ENCODE data around the gene RNFT2.

Gene RNFT2

DNA sequence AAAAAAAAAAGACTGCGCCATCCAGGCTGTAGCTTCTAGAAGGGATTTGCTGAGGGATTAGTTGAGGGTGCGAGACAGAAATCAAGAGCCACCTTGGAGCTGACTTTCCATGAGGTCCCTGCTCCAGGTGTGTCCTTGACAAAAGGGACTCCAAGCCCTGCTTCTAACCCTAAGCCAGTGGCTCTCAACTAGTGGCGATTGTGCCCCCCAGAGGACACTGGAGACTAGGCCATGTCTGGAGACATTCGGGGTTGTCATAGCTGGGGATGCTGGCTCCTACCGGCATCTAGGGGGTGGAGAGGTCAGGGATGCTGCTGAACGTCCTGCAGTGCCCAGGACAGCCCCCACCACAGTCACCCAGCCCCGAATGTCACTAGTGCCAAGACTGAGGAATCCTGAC, 40.8 kb upstream of the RNFT2 start:
- no peaks in the 10 kb centered on the region for H3K79me2 ChIP-seq (ENCODE audit: control insufficient read depth, insufficient read depth, low read length, unreplicated experiment)
- no peak overlapping the region for H3K27ac ChIP-seq (ENCODE audit: low read depth, low read length)
- no peak overlapping the region for H3K4me3 ChIP-seq (ENCODE audit: low read depth, low read length)
- peaks cover 22% of the 10 kb centered on the region for H3K27me3 ChIP-seq (ENCODE audit: insufficient read depth, low read length)
- H2AFZ ChIP-seq (ENCODE audit: low read length, unreplicated experiment), result no peak overlapping the region
- no peaks in the 10 kb centered on the region for H3K36me3 ChIP-seq (ENCODE audit: insufficient read depth, low read length)
- H3K4me1 ChIP-seq (ENCODE audit: control insufficient read depth, insufficient read depth, low read length, unreplicated experiment), result no peaks in the 10 kb centered on the region

DNA sequence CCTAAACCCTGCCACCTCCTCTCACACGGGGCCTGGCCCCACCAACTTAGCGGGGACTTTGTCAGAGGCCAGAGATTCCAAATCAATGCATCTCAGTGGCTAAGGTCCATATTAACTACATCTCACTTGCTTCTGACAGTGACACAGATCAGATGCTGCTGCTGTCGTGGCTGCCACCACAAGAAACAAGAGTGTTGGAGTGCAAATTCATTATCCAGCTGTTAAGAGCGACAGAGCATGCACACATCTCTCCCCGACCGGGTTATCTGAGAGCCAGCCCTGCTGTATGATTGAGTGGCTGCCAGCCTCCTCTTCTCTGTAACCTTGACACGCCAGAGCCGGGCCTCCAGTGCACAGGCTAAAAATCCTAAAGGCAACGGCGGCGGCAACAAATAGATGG, 40.4 kb upstream of the RNFT2 start:
- H3K36me3 ChIP-seq (ENCODE audit: insufficient read depth, low read length), result no peaks in the 10 kb centered on the region
- no peak overlapping the region for H2AFZ ChIP-seq (ENCODE audit: low read length, unreplicated experiment)
- H3K4me3 ChIP-seq (ENCODE audit: low read depth, low read length), result no peak overlapping the region
- no peaks in the 10 kb centered on the region for H3K4me1 ChIP-seq (ENCODE audit: control insufficient read depth, insufficient read depth, low read length, unreplicated experiment)
- no peak overlapping the region for H3K27ac ChIP-seq (ENCODE audit: low read depth, low read length)
- H3K27me3 ChIP-seq (ENCODE audit: insufficient read depth, low read length), result peaks cover 22% of the 10 kb centered on the region
- no peaks in the 10 kb centered on the region for H3K79me2 ChIP-seq (ENCODE audit: control insufficient read depth, insufficient read depth, low read length, unreplicated experiment)

DNA sequence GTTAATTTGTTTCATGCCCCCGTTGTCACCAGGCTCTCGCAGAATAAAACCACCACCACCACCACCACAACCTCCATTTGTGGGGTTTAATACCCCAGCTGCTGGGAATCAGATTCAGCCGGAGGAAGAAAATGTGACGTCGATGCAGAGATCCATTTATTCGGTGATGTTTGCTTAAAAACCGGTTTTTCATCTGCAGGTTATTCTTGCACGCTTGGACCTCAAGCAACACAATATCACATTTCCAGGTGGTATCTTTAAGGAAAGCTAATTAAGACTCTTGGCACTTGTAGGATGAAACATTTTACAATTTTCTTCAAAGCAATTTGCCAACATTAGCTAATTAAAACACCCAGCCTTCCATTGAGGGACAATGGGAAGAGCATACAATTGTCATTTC, 40.0 kb upstream of the RNFT2 start:
- Histone ChIP-seq H3K4me1 (ENCODE audit: control insufficient read depth, insufficient read depth, low read length, unreplicated experiment) (no peaks in the 10 kb centered on the region), H2AFZ (ENCODE audit: low read length, unreplicated experiment) (no peak overlapping the region), H3K36me3 (ENCODE audit: insufficient read depth, low read length) (no peaks in the 10 kb centered on the region), H3K27me3 (ENCODE audit: insufficient read depth, low read length) (peaks cover 22% of the 10 kb centered on the region), H3K4me3 (ENCODE audit: low read depth, low read length) (no peak overlapping the region), H3K27ac (ENCODE audit: low read depth, low read length) (no peak overlapping the region), H3K79me2 (ENCODE audit: control insufficient read depth, insufficient read depth, low read length, unreplicated experiment) (no peaks in the 10 kb centered on the region)

DNA sequence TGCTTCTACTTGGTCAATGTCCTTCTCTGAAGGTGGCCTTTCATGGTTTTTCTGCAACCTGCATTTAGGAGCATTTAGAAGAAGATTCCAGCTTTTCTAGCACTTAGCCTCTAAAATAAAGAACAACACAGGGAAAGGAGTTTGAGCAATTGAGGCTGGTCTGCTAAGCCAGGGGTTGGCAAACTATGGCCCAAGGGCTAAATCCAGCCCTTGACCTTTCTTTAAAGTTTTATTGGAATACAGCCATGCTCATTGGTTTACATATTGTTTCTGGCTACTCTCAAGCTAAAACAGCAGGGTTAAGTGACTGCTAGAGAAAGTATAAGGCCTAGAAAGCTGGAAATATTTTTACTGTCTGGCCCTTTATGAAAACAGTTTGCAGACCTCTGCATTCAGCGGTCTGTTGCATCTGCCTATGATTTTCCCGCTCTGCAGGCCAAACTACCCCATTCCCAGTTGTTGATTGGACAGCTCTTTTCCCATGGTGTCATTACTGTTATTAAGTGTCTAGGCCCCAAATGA, 39.5 kb upstream of the RNFT2 start:
- H3K4me3 ChIP-seq (ENCODE audit: low read depth, low read length), result no peak overlapping the region
- H3K27ac ChIP-seq (ENCODE audit: low read depth, low read length), result no peak overlapping the region
- peaks cover 17% of the 10 kb centered on the region for H3K27me3 ChIP-seq (ENCODE audit: insufficient read depth, low read length)
- no peaks in the 10 kb centered on the region for H3K79me2 ChIP-seq (ENCODE audit: control insufficient read depth, insufficient read depth, low read length, unreplicated experiment)
- H2AFZ ChIP-seq (ENCODE audit: low read length, unreplicated experiment), result no peak overlapping the region
- no peaks in the 10 kb centered on the region for H3K36me3 ChIP-seq (ENCODE audit: insufficient read depth, low read length)
- H3K4me1 ChIP-seq (ENCODE audit: control insufficient read depth, insufficient read depth, low read length, unreplicated experiment), result no peaks in the 10 kb centered on the region

DNA sequence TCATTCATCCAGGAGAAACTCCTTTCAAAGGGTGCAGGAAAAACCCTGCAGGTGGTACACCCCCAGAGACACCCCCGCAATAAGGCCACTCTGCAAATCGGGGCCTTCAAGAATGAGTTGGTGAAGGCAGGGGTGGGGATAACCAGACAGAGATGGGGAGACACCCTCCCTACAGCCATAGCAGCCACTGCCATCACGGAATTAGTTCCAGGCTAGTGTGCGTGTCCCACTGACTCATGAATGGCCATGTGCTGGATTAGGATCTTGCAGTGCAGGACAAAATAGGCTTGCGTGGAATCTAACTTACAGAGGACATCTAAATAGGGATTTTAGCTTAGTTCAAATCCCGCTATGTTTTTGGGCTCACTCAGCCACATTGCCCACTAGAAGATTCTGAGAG, 38.0 kb upstream of the RNFT2 start:
- Histone ChIP-seq H3K79me2 (ENCODE audit: control insufficient read depth, insufficient read depth, low read length, unreplicated experiment) (no peaks in the 10 kb centered on the region), H3K4me1 (ENCODE audit: control insufficient read depth, insufficient read depth, low read length, unreplicated experiment) (no peaks in the 10 kb centered on the region), H3K27me3 (ENCODE audit: insufficient read depth, low read length) (peaks cover 3% of the 10 kb centered on the region), H3K4me3 (ENCODE audit: low read depth, low read length) (no peak overlapping the region), H3K27ac (ENCODE audit: low read depth, low read length) (no peak overlapping the region), H3K36me3 (ENCODE audit: insufficient read depth, low read length) (no peaks in the 10 kb centered on the region), H2AFZ (ENCODE audit: low read length, unreplicated experiment) (no peak overlapping the region)

DNA sequence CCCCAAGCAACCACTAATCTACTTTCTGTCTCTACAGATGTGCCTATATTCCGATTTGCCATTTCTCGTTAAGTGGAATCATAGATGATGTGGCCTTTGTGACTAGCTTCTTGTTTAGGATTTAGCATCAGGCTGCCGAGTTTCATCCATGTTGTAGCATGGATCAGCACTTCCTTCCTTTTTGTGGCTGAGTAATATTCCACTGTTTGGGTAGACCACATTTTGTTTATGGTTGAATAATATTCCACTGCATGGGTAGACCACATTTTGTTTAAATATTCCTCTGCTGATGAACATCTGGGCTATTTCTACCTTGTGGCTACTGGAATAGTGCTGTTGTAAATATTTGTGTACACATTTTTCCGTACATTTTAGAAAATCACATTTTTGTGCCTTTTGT, 36.7 kb upstream of the RNFT2 start:
- H3K27ac ChIP-seq (ENCODE audit: low read depth, low read length), result no peak overlapping the region
- H3K4me3 ChIP-seq (ENCODE audit: low read depth, low read length), result no peak overlapping the region
- H3K36me3 ChIP-seq (ENCODE audit: insufficient read depth, low read length), result no peaks in the 10 kb centered on the region
- H3K4me1 ChIP-seq (ENCODE audit: control insufficient read depth, insufficient read depth, low read length, unreplicated experiment), result no peaks in the 10 kb centered on the region
- no peaks in the 10 kb centered on the region for H3K79me2 ChIP-seq (ENCODE audit: control insufficient read depth, insufficient read depth, low read length, unreplicated experiment)
- no peaks in the 10 kb centered on the region for H3K27me3 ChIP-seq (ENCODE audit: insufficient read depth, low read length)
- no peak overlapping the region for H2AFZ ChIP-seq (ENCODE audit: low read length, unreplicated experiment)

DNA sequence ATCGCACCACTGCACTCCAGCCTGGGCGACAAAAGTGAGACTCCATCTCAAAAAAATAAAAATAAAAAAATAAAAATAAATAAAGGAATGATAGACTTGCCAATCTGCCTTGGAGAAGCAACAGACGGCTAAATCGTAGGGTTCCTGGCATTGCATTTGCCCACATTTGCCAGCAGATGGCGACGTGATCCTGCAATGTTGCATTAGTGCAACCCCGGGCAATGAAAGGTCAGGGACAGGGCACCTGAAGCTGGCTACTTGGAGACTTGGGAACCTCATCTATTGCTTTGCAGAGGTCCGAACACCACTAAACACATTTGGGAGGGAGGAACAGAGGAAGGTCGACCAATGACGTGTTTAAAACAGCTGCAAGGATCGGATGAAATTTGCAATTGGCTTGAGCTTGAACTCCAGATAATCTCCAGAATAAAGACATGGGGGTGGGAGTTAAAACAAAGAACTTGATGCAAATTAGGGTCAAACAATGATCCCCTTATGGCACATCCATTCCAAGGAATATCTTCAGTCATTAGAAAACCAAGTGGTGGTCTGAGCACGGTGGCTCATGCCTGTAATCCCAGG, 34.8 kb upstream of the RNFT2 start:
- H3K36me3 ChIP-seq (ENCODE audit: insufficient read depth, low read length), result no peaks in the 10 kb centered on the region
- no peaks in the 10 kb centered on the region for H3K27me3 ChIP-seq (ENCODE audit: insufficient read depth, low read length)
- H3K27ac ChIP-seq (ENCODE audit: low read depth, low read length), result no peak overlapping the region
- H3K4me3 ChIP-seq (ENCODE audit: low read depth, low read length), result no peak overlapping the region
- H3K4me1 ChIP-seq (ENCODE audit: control insufficient read depth, insufficient read depth, low read length, unreplicated experiment), result no peaks in the 10 kb centered on the region
- no peak overlapping the region for H2AFZ ChIP-seq (ENCODE audit: low read length, unreplicated experiment)
- H3K79me2 ChIP-seq (ENCODE audit: control insufficient read depth, insufficient read depth, low read length, unreplicated experiment), result no peaks in the 10 kb centered on the region

DNA sequence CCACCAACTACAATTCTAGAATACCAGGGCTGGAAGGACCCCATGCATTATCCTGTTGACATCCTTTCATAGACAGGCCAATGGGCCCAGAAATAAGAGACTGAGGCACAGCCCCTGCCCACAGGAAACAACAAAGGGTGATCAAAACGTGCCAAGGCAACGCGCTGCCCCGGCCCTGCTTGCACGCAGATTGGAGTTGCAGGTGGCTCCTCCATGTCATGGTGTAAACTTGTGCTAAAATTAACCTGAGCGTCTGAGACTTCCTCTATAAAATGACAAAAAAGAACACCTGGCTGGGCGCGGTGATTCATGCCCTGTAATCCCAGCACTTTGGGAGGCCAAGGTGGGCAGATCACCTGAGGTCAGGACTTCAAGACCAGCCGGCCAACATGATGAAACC, 30.4 kb upstream of the RNFT2 start:
- H3K27me3 ChIP-seq (ENCODE audit: insufficient read depth, low read length), result peaks cover 18% of the 10 kb centered on the region
- peaks cover 9% of the 10 kb centered on the region for H3K4me1 ChIP-seq (ENCODE audit: control insufficient read depth, insufficient read depth, low read length, unreplicated experiment)
- H3K27ac ChIP-seq (ENCODE audit: low read depth, low read length), result no peak overlapping the region

DNA sequence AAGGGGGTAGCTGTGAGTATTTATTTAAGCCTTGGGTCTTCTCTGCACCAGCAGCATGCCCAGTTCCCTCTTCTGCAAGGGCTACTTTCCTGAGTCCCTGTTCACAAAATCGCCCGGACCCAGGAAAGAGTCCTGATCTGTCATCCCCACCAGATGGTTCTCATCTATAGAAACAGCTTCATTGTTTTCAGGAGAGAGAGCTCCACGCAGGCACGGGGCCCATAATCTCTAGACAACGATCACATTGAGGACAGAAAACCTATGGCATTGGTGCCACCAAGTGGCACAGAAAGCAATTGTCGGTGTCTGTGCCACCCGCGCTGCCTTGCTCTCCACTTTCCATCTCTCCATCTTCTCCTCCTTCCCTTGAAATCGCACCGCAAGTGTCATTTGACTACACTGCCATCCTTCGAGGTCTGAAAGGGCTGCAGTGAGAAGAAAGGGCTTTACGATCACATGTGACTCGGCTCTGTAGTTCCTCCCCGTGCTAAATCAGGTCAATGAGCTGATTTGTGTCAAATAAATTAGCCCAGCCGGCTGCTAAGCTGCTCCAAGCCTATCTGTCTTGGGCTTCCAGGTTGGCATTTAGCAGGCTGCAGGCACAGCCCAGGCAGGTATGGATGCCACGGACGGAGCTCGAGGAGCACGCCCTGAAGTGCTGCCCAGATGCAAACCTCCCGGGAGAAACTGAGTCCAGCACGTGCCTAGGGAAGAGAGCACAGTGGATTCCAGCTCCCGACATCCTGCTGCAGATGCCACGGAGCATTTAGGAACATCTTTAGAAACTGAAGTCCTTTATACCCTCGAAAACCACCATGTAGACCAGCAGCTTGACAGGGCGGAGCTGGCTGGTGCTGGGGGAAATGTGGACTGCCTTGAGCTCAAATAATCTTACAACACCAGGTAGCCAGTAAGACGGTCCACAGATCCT, 29.0 kb upstream of the RNFT2 start:
- Histone ChIP-seq H3K79me2 (ENCODE audit: control insufficient read depth, insufficient read depth, low read length, unreplicated experiment) (no peaks in the 10 kb centered on the region), H3K4me1 (ENCODE audit: control insufficient read depth, insufficient read depth, low read length, unreplicated experiment) (peaks cover 19% of the 10 kb centered on the region), H3K4me3 (ENCODE audit: low read depth, low read length) (peak overlapping the region; percentile 70), H3K36me3 (ENCODE audit: insufficient read depth, low read length) (no peaks in the 10 kb centered on the region), H3K27me3 (ENCODE audit: insufficient read depth, low read length) (peaks cover 18% of the 10 kb centered on the region), H2AFZ (ENCODE audit: low read length, unreplicated experiment) (peak overlapping the region; percentile 92), H3K27ac (ENCODE audit: low read depth, low read length) (no peak overlapping the region)

More for the DNA sequence above, 30.4 kb upstream of the RNFT2 start:
- H3K4me3 ChIP-seq (ENCODE audit: low read depth, low read length), result no peak overlapping the region
- H3K79me2 ChIP-seq (ENCODE audit: control insufficient read depth, insufficient read depth, low read length, unreplicated experiment), result no peaks in the 10 kb centered on the region
- no peaks in the 10 kb centered on the region for H3K36me3 ChIP-seq (ENCODE audit: insufficient read depth, low read length)
- H2AFZ ChIP-seq (ENCODE audit: low read length, unreplicated experiment), result no peak overlapping the region

DNA sequence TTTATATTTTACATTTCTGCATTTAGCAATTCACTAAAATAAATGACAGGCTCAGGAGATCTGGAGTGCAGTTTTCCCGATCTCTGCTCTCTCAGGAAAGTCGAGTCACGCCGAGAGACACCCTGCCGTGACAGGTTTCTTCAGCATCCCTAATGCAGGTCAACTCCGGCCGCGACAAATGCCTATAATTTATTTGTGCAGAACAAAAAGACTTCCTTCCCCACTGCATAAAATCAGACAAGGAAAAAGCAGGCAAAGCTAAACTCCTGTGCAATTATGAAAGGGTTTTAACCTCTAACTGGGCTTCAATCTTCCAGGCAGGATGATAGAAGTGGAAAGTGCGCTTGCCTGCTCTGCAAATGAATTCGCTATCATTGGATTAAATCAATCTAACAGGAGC, 28.3 kb upstream of the RNFT2 start:
- no peak overlapping the region for H3K27ac ChIP-seq (ENCODE audit: low read depth, low read length)
- H3K4me1 ChIP-seq (ENCODE audit: control insufficient read depth, insufficient read depth, low read length, unreplicated experiment), result peaks cover 23% of the 10 kb centered on the region
- H3K4me3 ChIP-seq (ENCODE audit: low read depth, low read length), result no peak overlapping the region
- no peak overlapping the region for H2AFZ ChIP-seq (ENCODE audit: low read length, unreplicated experiment)
- no peaks in the 10 kb centered on the region for H3K79me2 ChIP-seq (ENCODE audit: control insufficient read depth, insufficient read depth, low read length, unreplicated experiment)
- H3K27me3 ChIP-seq (ENCODE audit: insufficient read depth, low read length), result peaks cover 18% of the 10 kb centered on the region
- H3K36me3 ChIP-seq (ENCODE audit: insufficient read depth, low read length), result no peaks in the 10 kb centered on the region
